ENCODE measurements around the gene CROCC. TPM values are rescaled to one million over a fixed set of nuclear protein-coding genes. Genes with fewer than 3 reads are reported as not detected.

CROCC gene
- total RNA-seq, 4 donors from 2014 or later, result 13.0 to 149 (median 23.7) TPM

- peaks cover 0 to 6% (median 0%) of the 10 kb centered on the region in 4 donors for H3K36me3 ChIP-seq
- no peaks in the 10 kb centered on the region for H3K27me3 ChIP-seq
- no peak overlapping the region for H3K4me3 ChIP-seq
- intact Hi-C loops (cut with DNase I; ENCODE audit: low total_unique reads) (no loop called here), in situ Hi-C loops (cut with MboI; ENCODE audit: low pct_ligation_motif_present in 1 of 4, low pct_unique_long_range_greater_than_20kb in 1 of 4, low sequenced_read_pairs in 3 of 4) (no loop called here)
- no peaks in the 10 kb centered on the region for H3K9me3 ChIP-seq
- 95% methylated on average over 19 of the region's 19 CpGs; no CpG with 5 or more reads in 1 of the 2 donors for WGBS, 2 donors (ENCODE audit: low coverage in 1 of 2)
- no peak overlapping the region for H3K27ac ChIP-seq
- DNase-seq, result no peak
- TF ChIP-seq POLR2A (IDR thresholded peaks at IDR 0.05), result no peak
- TF ChIP-seq EP300 (IDR thresholded peaks at IDR 0.05; ENCODE audit: low read depth), result no peak
- TF ChIP-seq POLR2AphosphoS5 (IDR thresholded peaks at IDR 0.05), result no peak
- TF ChIP-seq CTCF (IDR thresholded peaks at IDR 0.05), result no peak
- H3K4me1 ChIP-seq, result peaks cover 7 to 11% (median 9%) of the 10 kb centered on the region in 4 donors
These were observed 83.6 kb downstream of the CROCC start for GRCh38 chr1:17005365-17005740.

- Histone ChIP-seq H3K4me3 (no peak overlapping the region), H3K4me1 (peaks cover 13 to 22% (median 21%) of the 10 kb centered on the region in 4 donors)
- WGBS, 2 donors (ENCODE audit: low coverage in 1 of 2), result 91 to 94% methylated on average over 6 to 7 of the region's 8 CpGs
These were observed 85.4 kb downstream of the CROCC start for GRCh38 chr1:17007121-17007520.

GRCh38 chr1:17008208-17008855 lies 86.6 kb downstream of the CROCC start:
- H3K4me3 ChIP-seq, result no peak overlapping the region
- H3K36me3 ChIP-seq, result no peaks in the 10 kb centered on the region
- no peak for DNase-seq
- H3K27me3 ChIP-seq, result no peaks in the 10 kb centered on the region
- in situ Hi-C loops (cut with MboI; ENCODE audit: low pct_ligation_motif_present in 1 of 4, low pct_unique_long_range_greater_than_20kb in 1 of 4, low sequenced_read_pairs in 3 of 4), result no loop called here
- H3K27ac ChIP-seq, result no peak overlapping the region
- H3K4me1 ChIP-seq, result peaks cover 13 to 26% (median 23%) of the 10 kb centered on the region in 4 donors
- H3K9me3 ChIP-seq, result no peaks in the 10 kb centered on the region
- no peak for TF ChIP-seq POLR2AphosphoS5 (IDR thresholded peaks at IDR 0.05)
- intact Hi-C loops (cut with DNase I; ENCODE audit: low total_unique reads), result no loop called here
- WGBS, 2 donors (ENCODE audit: low coverage in 1 of 2), result 87 to 91% methylated on average over 5 to 15 of the region's 15 CpGs

More at GRCh38 chr1:17007121-17007520, 85.4 kb downstream of the CROCC start:
- in situ Hi-C loops (cut with MboI; ENCODE audit: low pct_ligation_motif_present in 1 of 4, low pct_unique_long_range_greater_than_20kb in 1 of 4, low sequenced_read_pairs in 3 of 4) (no loop called here), intact Hi-C loops (cut with DNase I; ENCODE audit: low total_unique reads) (no loop called here)
- no peaks in the 10 kb centered on the region for H3K9me3 ChIP-seq
- no peak for DNase-seq
- H3K36me3 ChIP-seq, result peaks cover 0 to 2% (median 0%) of the 10 kb centered on the region in 4 donors
- no peak overlapping the region for H3K27ac ChIP-seq
- TF ChIP-seq CTCF (IDR thresholded peaks at IDR 0.05) (no peak), POLR2AphosphoS5 (IDR thresholded peaks at IDR 0.05) (no peak), EP300 (IDR thresholded peaks at IDR 0.05; ENCODE audit: low read depth) (no peak), POLR2A (IDR thresholded peaks at IDR 0.05) (no peak)
- H3K27me3 ChIP-seq, result no peaks in the 10 kb centered on the region

- Histone ChIP-seq H3K9me3 (no peaks in the 10 kb centered on the region), H3K36me3 (no peaks in the 10 kb centered on the region), H3K4me3 (no peak overlapping the region), H3K27me3 (no peaks in the 10 kb centered on the region), H3K27ac (peak overlapping the region in 1 of 4 donors; percentile 67), H3K4me1 (peaks cover 13 to 26% (median 23%) of the 10 kb centered on the region in 4 donors)
- DNase-seq, result peak; percentile 46
- TF ChIP-seq POLR2AphosphoS5 (IDR thresholded peaks at IDR 0.05) (peak in 1 of 3 donors; percentile 17), POLR2A (IDR thresholded peaks at IDR 0.05) (no peak), CTCF (IDR thresholded peaks at IDR 0.05) (no peak), EP300 (IDR thresholded peaks at IDR 0.05; ENCODE audit: low read depth) (no peak)
- 49% methylated on average over 4 of the region's 4 CpGs; no CpG with 5 or more reads in 1 of the 2 donors for WGBS, 2 donors (ENCODE audit: low coverage in 1 of 2)
- intact Hi-C loops (cut with DNase I; ENCODE audit: low total_unique reads), result no loop called here
- in situ Hi-C loops (cut with MboI; ENCODE audit: low pct_ligation_motif_present in 1 of 4, low pct_unique_long_range_greater_than_20kb in 1 of 4, low sequenced_read_pairs in 3 of 4), result no loop called here
These were observed 88.0 kb downstream of the CROCC start for GRCh38 chr1:17009706-17010105.

Measured in transverse colon (tissue), 4 donors.